ENCODE measurements around the gene SIRT5.

- no peak for TF ChIP-seq CTCF (IDR thresholded peaks at IDR 0.05)
- no peak for TF ChIP-seq POLR2A (IDR thresholded peaks at IDR 0.05)
Measured at GRCh38 chr6:13531956-13532355, 42.4 kb upstream of the SIRT5 start.

Measured in thyroid gland (tissue), 4 donors.